ENCODE data around the gene S100P.

- no peak for TF ChIP-seq CTCF (IDR thresholded peaks at IDR 0.05)
- no peak for TF ChIP-seq POLR2A (IDR thresholded peaks at IDR 0.05)
Measured at GRCh38 chr4:6716958-6717655, 23.4 kb downstream of the S100P start.

Data from thyroid gland (tissue), 4 donors.